Renal cortex interstitium (tissue), 11 donors: Measurements from ENCODE around the gene CROCC2. TPM values are rescaled to one million over a fixed set of nuclear protein-coding genes. Genes with fewer than 3 reads are reported as not detected.

Experiments
- DNase-seq, 11 donors: peaks; one replicate each; pipeline ENCODE4 v3.0.0-alpha.2; 2013; ENCODE audit warnings: low read depth in 9 of 11, low spot score in 4 of 11; ENCODE audit errors: extremely low read depth in 1 of 11
- polyA plus RNA-seq, 3 donors: library from polyadenylated mRNA; unstranded; fragments of 120-200 nt; gene quantifications; one replicate each; pipeline ENCODE4 v1.2.1, GENCODE V29; 2013; ENCODE audit not compliant: insufficient read length in 3 of 3

CROCC2 gene
- polyA plus RNA-seq, 3 donors, result 0.05 to 0.07 (median 0.06) TPM

- no peak for DNase-seq
Observed at GRCh38 chr2:240989451-240990265, 83.5 kb downstream of the CROCC2 start.

DNA sequence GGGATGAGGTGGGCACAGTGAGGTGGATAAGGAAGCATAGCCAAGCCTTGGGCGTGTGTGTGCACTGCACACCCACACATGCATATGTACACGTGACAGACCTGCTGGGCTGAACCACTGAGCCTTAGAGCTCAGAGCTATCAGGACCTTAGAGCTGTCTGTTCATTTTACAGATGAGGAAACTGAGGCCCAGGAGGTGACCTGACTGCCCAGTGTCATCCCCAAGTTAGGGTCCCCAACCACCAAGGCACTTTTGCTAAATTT, 84.1 kb downstream of the CROCC2 start:
- DNase-seq, result no peak

GRCh38 chr2:240990726-240991377, 84.7 kb downstream of the CROCC2 start:
- no peak for DNase-seq

DNA sequence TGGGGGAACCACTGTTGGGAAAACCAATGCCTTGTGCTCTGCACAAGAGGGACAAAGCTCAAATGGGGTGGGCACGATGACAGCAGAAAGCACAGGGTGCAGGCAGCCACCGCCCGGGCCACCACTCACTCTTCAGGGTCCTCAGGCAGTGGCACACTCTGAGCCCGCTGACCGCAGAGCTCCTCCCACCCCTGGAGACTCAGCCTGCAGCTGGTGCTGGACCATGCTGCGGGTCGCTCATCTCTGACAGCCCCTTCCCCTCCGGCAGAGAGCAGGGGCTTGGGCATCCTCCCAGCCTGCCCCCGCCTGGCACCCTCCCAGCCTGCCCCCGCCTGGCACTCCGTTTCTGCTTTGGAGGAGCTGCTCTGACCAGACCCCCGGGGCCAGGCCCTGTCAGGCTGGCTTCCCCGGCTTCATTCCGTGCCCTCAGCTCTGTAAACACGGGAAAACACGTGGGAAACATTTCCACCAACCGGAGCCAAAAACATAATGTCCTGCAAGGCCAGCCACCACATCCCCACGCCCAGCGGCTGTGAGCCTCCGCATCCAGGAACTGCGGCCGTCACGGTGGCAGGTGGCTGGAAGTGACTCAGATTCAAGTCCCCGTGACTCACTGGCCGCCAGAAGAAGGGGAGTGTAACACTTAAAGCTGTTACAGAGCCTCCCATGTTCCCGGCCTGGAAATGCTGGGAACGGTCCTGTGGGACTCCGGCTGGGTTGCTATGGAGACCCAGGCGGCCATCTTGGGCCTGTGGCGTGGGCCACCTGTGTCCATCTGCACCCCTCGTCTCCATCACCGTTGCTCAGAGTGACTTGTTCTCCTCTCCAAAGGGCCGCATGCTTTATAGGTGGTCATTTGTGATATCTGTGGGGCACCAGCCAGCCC, 85.5 kb downstream of the CROCC2 start:
- DNase-seq, result peak in 2 of 11 donors; percentile 38 to 39

DNA sequence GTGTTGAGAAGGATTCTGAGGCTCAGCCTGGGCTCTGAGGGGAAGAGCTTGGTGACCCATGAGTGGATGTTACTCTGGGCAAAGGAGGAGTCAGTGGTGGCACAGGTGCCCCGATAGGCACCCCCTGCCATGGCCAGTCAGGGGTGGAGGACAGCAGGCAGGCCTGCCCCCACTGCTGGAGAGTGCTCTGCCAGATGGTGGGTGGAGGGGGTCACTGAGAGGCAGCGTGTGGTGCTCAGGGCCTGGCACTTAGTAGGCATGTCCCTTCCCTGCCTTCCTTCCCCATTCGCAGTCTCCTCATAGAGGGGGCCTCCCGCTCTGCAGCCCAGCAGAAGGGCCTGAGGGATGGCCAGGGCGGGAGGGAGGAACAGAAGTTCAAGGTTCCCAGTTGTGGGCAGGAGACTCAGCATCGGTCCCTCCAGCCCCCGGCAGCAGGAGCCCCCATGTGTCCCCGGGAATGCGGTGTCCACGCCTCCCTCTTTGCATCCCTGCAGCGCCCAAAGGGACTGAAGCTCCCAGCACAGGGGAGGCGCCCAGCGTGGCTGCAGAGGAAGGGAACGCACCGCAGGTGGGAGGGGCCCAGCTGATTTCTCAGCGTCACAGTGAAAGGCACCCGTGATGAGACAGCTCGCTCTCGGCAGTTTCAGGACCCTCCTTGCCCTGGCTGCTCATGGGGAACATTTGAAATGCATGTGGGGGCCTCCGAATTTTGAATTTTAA, 86.6 kb downstream of the CROCC2 start:
- no peak for DNase-seq

GRCh38 chr2:240993446-240994170, 87.5 kb downstream of the CROCC2 start:
- DNase-seq, result no peak

GRCh38 chr2:240994171-240994896, 88.2 kb downstream of the CROCC2 start:
- DNase-seq, result no peak

- peak in 1 of 11 donors; percentile 38 for DNase-seq
Observed at GRCh38 chr2:240995041-240996021, 89.2 kb downstream of the CROCC2 start.

GRCh38 chr2:240996161-240996833, 90.2 kb downstream of the CROCC2 start:
- DNase-seq, result no peak

GRCh38 chr2:240996834-240997140, 90.7 kb downstream of the CROCC2 start:
- no peak for DNase-seq

- no peak for DNase-seq
Observed at GRCh38 chr2:240997141-240997855, 91.2 kb downstream of the CROCC2 start.

GRCh38 chr2:240997856-240998705, 91.9 kb downstream of the CROCC2 start, which contains the start of gene SNED1:
Gene SNED1, plus strand, starts transcription at chr2:240998618. Its CDS starts 220 bp downstream, at chr2:240998838.
- peak in 9 of 11 donors; percentile 66 to 83 (median 78) for DNase-seq

DNA sequence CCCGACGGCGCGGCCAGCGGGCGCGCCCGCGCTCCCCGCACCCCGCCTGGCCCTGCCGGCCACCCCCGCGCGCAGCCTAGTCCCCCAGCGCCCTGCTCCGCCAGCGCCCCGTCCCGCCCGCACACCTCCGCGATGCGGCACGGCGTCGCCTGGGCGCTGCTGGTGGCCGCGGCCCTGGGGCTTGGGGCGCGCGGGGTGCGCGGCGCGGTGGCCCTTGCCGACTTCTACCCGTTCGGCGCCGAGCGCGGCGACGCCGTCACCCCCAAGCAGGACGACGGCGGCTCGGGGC, 92.5 kb downstream of the CROCC2 start:
- no peak for DNase-seq

GRCh38 chr2:240998995-240999791, 93.1 kb downstream of the CROCC2 start:
- no peak for DNase-seq
